ENCODE data around the gene TBCE. TPM values are rescaled to one million over a fixed set of nuclear protein-coding genes. Genes with fewer than 3 reads are reported as not detected.
"Not testable (repeated sequence)": the region's sequence is repeated elsewhere in the genome, so short reads cannot be mapped to it uniquely, and the experiment has no call there.

The TBCE gene
- polyA plus RNA-seq, 1 donor from 2014 or later = 72.9 TPM

DNA sequence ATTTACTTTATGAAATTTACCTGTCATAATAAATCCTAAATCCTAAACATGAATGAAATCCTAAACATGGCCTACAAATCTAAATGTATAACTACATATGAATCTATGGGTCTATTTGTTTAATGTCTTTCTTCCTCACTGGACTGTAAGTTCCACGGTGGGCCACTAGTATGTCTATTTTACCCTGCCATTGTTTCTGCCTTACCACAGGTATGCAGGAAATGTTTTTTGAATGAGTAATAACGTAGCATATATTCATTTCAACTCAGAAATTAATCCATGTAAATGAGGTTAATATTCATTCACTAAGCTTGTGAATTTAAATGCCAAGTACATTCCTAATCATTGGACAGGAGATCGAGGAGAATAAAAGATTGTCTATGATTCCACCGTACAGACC is 101.7 kb downstream of the TBCE start:
- Histone ChIP-seq H3K9me3 (ENCODE audit: low read length) (no peaks in the 10 kb centered on the region), H3F3A (ENCODE audit: insufficient read depth, low read length, poor library complexity, severe bottlenecking) (no peaks in the 10 kb centered on the region), H2AFZ (ENCODE audit: low read depth, low read length) (no peak overlapping the region), H3K79me2 (replicated peaks; ENCODE audit: insufficient read depth, low read length) (no peaks in the 10 kb centered on the region), H3K27me3 (ENCODE audit: insufficient read depth, low read depth, low read length) (no peaks in the 10 kb centered on the region), H3K4me3 (ENCODE audit: low read length) (no peak overlapping the region), H4K20me1 (ENCODE audit: insufficient read depth) (no peaks in the 10 kb centered on the region), H3K4me2 (ENCODE audit: low read length) (no peak overlapping the region), H3K9ac (ENCODE audit: low read length) (no peak overlapping the region), H3K27ac (ENCODE audit: low read length) (no peak overlapping the region), H3K9me2 (ENCODE audit: insufficient read depth, low read length) (no peaks in the 10 kb centered on the region), H3K36me3 (ENCODE audit: insufficient read depth, low read length) (peaks cover 12% of the 10 kb centered on the region)
- TF ChIP-seq EZH2 (IDR thresholded peaks at IDR 0.05; ENCODE audit: borderline replicate concordance, insufficient read depth, low read length, poor library complexity, severe bottlenecking) (no peak), SMC3 (conservative IDR thresholded peaks at IDR 0.05; ENCODE audit: poor library complexity) (no peak), TAF1 (IDR thresholded peaks at IDR 0.05; ENCODE audit: low read depth) (no peak), EP300 (conservative IDR thresholded peaks at IDR 0.05; ENCODE audit: poor library complexity, severe bottlenecking) (no peak), RAD21 (conservative IDR thresholded peaks at IDR 0.05) (no peak), MXI1 (conservative IDR thresholded peaks at IDR 0.05; ENCODE audit: poor library complexity, severe bottlenecking) (no peak), POLR2AphosphoS5 (IDR thresholded peaks at IDR 0.05) (no peak)
- TF ChIP-seq, protein P1, sequence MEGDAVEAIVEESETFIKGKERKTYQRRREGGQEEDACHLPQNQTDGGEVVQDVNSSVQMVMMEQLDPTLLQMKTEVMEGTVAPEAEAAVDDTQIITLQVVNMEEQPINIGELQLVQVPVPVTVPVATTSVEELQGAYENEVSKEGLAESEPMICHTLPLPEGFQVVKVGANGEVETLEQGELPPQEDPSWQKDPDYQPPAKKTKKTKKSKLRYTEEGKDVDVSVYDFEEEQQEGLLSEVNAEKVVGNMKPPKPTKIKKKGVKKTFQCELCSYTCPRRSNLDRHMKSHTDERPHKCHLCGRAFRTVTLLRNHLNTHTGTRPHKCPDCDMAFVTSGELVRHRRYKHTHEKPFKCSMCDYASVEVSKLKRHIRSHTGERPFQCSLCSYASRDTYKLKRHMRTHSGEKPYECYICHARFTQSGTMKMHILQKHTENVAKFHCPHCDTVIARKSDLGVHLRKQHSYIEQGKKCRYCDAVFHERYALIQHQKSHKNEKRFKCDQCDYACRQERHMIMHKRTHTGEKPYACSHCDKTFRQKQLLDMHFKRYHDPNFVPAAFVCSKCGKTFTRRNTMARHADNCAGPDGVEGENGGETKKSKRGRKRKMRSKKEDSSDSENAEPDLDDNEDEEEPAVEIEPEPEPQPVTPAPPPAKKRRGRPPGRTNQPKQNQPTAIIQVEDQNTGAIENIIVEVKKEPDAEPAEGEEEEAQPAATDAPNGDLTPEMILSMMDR (IDR thresholded peaks at IDR 0.05; ENCODE audit: poor library complexity, severe bottlenecking) = no peak
- TF ChIP-seq, protein P2, sequence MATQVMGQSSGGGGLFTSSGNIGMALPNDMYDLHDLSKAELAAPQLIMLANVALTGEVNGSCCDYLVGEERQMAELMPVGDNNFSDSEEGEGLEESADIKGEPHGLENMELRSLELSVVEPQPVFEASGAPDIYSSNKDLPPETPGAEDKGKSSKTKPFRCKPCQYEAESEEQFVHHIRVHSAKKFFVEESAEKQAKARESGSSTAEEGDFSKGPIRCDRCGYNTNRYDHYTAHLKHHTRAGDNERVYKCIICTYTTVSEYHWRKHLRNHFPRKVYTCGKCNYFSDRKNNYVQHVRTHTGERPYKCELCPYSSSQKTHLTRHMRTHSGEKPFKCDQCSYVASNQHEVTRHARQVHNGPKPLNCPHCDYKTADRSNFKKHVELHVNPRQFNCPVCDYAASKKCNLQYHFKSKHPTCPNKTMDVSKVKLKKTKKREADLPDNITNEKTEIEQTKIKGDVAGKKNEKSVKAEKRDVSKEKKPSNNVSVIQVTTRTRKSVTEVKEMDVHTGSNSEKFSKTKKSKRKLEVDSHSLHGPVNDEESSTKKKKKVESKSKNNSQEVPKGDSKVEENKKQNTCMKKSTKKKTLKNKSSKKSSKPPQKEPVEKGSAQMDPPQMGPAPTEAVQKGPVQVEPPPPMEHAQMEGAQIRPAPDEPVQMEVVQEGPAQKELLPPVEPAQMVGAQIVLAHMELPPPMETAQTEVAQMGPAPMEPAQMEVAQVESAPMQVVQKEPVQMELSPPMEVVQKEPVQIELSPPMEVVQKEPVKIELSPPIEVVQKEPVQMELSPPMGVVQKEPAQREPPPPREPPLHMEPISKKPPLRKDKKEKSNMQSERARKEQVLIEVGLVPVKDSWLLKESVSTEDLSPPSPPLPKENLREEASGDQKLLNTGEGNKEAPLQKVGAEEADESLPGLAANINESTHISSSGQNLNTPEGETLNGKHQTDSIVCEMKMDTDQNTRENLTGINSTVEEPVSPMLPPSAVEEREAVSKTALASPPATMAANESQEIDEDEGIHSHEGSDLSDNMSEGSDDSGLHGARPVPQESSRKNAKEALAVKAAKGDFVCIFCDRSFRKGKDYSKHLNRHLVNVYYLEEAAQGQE (IDR thresholded peaks at IDR 0.05; ENCODE audit: borderline replicate concordance) = no peak

DNA sequence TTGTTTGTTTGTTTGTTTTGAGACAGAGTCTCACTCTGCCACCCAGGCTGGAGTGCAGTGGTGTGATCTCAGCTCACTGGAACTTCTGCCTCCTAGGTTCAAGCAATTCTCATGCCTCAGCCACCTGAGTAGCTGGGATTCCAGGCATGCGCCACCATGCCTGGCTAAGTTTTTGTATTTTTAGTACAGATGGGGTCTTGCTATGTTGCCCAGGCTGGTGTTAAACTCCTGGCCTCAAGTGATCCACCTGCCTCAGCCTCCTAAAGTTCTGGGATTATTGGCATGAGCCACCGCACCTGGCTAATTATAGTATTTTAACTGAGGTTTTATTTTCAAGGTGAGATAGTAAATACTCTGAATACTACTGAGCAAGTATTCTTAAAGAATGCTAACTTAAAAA is 102.7 kb downstream of the TBCE start:
- H3K4me2 ChIP-seq (ENCODE audit: low read length); H3K79me2 ChIP-seq (replicated peaks; ENCODE audit: insufficient read depth, low read length); H4K20me1 ChIP-seq (ENCODE audit: insufficient read depth); H3F3A ChIP-seq (ENCODE audit: insufficient read depth, low read length, poor library complexity, severe bottlenecking); H3K27me3 ChIP-seq (ENCODE audit: insufficient read depth, low read depth, low read length); H3K27ac ChIP-seq (ENCODE audit: low read length); H2AFZ ChIP-seq (ENCODE audit: low read depth, low read length); H3K36me3 ChIP-seq (ENCODE audit: insufficient read depth, low read length); H3K9me3 ChIP-seq (ENCODE audit: low read length); H3K9me2 ChIP-seq (ENCODE audit: insufficient read depth, low read length); H3K9ac ChIP-seq (ENCODE audit: low read length); H3K4me3 ChIP-seq (ENCODE audit: low read length): not testable (repeated sequence)

Data from neural cell (in vitro differentiated cells).